GM18517 (cell line): ENCODE measurements around the gene KLF7.

ENCODE experiments used
- ATAC-seq: cut with Tn5 transposase; IDR thresholded peaks from one replicate; pipeline ENCODE4 v1.9.1; 2021; ENCODE audit warnings: mild to moderate bottlenecking, moderate library complexity; ENCODE audit not compliant: unreplicated experiment

The KLF7 gene

DNA sequence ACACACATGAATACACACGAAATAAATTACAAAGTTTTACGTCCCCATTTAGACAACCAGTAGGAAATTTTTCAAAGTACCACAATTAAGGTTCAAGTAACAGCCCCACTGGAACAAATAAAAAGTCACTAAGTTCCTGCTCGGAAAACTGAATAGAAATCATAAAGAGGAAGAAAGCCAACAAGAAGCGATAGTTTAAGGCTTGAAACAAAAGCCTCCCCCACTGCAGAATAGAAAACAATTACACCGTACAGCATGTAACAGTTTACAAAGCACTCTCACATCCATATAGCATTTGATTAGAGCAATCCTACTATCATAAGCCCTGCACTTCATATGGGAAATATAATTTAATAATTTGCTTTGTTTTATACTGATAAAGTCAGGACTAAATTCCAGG lies 15.5 kb downstream of the KLF7 start:
- no peak for ATAC-seq

DNA sequence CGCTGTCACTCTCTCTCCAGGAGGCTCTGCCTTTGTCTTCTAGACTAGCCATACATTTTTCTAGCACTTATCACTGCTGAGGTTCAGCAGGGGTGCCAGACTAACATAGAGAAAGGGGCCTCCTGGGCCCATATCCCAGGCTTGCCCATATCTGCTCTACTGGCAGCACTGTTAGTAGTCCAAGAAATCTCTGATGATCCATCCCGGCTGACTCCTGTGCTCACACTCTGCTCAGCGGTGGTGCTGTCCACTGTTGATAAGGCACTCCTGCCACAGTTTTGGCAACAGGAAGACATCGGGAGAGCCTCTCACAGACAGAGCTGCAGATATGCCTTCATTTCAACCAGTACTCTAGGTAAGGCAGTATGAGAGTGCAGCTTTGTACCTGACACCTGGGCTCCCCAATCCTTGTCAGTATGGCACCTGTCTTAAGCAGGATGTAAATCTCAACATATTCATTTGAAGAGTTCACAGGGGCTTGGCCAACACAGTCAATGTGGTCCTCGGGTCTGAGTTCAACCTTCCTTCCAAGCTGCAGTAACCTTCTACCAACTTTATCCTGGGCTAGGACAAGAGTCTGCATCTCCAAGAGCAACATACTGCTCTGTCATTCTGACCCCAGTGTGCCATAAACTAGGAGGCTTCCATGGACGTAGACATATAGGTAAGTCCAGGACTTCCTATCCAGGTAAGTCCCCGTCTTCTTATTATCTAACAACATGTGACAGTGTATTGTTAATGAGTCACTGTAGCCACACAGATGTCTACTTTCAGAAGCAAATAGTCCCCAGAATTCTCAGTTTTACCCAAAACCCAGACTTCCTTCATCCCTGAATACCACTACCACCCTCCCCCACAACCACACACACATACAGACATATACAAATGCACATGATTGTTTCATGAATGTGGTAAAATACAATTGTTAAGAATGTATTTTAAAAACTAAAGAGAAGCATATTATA lies 16.2 kb downstream of the KLF7 start:
- ATAC-seq = peak; percentile 76

DNA sequence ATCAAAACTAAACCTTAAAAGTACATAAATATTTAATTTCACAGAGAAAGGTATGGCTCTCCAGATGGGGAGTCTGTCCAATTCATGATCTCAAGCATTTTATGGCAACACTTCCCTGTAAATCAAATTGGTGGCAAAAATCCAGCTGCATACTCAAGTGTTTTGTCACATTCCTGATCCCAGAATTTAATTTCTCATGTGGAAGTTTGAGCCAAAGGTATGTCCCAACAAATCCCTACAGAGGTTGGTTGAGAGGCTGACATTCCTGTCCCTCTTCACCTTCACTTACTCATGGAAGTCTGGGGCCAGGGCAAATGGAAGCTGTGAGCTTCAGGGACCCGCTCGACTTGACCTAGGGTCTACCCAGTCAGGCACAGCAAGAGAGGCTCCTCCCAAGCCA lies 17.7 kb downstream of the KLF7 start:
- ATAC-seq = no peak

DNA sequence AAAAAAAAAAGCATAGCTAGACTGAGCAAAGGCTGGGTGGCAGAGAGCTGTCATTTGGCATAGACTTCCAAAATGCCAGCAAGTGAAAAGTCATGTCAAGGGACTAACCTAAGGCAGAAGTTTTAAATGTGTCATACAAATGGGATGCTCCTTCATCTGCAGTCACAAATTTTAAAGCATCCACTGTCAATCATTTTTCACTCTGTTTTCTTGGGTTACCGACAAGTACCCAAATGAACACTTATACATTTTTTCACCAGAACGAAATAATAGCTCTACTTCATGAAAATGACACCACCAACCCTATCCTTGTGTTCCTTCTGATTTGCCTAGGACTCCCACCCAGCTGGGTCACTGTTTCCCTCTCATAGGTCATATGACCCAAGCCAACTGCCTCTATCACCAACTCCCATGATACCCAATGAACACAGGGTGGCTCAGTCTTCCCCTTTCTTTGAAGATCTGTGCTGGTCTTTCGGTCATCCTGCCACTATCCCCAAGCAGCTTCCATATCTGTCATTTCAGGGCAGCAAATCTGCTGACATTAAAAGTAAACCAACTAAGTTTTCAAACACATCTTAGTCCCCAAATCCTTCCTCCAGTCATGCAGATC lies 21.5 kb downstream of the KLF7 start:
- ATAC-seq = no peak

DNA sequence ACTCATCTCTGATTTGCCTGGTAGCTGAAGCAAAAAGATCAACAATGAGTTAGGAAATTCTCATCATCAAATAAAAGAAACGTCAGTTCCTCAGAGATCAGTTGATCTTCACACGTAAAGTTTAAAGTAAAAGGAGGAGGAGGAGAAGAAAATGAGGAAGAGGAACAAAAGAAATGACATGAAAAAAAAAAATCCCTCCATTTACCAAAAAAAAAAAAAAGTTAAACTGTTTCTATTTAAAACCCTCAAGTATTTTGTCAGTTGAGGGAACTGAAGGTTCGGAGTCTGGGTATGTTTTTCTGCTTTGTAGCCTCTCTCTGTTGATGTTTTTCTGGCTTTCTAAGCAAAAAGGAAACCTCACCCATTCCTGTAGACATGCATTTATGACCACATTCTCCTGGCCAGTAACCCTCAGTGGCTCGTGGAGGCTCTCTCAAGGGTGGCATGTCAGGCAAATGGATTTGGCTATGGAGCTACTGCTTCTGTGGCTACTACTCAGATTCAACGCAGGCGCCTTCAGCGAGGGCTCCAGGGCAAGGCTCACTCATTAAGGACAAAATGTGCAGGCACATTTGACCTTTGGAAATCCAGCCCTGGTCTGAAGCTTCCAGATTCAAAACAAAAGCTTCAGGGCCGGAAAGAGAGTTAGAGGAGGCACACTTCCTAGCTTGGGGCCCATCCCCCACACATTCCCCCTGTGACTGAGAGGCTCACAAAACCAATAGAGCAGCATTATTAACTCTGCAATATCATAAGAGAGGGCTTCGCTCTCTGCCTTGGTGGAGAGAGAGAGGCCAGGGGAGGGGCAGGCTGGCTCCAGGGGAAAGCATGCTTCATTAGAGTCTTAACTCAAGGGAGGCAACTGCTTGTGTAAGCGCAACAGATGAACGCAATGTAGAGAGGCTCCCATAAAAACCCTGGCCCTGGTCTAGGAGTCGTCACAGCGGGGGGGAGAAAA lies 22.3 kb downstream of the KLF7 start:
- peak; percentile 48 for ATAC-seq

DNA sequence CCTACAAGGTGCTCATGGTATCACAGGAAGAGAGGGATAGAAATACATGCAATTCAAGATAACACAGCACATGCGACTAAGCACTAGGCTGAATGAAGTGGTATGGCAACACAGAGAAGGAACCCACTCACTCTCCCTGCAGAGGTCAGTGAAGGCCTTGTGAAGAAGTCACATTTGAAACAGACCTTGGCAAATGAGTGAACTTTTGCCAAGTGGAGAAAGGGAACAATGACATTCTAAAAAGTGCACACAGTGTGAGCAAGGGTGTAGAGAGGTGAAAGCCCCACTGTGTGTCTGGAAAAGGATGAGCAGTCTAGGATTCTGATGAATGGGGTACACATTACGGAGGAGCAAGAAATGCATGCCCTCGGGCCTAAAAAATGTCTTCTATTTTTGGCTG lies 23.3 kb downstream of the KLF7 start:
- ATAC-seq = peak; percentile 54

DNA sequence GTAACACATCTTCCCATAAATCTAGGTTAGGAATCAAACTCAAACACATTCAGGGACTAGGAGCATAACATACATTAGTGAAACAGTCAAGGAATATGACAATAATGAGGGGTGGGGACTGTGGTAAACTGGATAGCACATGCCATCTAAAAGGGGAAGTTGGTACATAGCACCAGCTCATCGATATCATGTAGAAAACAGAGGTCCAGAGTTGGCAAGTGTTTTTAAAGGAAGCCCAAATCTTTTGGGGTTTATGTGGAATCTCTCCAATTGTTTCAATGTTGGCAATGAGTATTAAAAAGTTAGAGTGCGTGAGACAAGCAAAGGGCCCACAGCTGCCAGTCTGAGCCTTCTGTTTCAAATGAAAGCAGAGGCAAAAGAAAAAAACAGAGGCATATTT lies 24.4 kb downstream of the KLF7 start:
- no peak for ATAC-seq

DNA sequence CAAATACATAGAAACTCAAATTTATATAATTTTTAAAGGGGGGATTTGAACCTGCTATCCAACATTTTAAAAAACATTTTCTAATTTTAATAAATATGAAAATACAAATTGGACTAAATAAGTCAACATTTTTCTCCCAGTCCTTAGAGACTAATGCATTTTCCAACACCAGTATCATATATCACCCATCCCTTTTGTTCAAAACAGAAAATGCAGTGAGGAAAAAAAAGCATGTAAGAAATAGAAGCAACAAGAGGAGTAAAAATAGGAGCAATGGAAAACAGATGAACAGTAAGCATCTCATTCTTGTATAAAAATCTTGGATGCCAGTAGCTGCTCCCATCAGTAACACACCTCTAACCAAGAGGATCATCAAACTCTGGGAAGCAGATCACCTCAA lies 25.5 kb downstream of the KLF7 start:
- ATAC-seq = no peak

DNA sequence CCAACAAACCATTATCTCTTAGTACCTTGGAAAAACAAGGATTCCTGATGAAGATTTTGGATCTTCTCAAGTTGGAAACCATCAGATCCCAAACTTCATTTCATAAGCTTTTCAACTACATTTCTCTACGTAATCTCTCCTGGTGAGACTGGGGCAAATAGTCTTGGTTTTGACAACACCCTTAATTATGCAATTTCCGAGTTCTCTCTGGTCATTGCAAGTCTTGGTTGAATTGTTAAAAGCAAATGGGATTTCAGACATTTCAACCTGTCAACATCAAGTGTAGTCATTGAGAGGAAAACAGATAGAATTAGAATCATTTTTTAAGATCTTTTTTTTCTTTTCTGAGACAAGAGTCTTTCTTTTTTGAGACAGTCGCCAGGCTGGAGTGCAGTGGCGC lies 26.2 kb downstream of the KLF7 start:
- no peak for ATAC-seq

DNA sequence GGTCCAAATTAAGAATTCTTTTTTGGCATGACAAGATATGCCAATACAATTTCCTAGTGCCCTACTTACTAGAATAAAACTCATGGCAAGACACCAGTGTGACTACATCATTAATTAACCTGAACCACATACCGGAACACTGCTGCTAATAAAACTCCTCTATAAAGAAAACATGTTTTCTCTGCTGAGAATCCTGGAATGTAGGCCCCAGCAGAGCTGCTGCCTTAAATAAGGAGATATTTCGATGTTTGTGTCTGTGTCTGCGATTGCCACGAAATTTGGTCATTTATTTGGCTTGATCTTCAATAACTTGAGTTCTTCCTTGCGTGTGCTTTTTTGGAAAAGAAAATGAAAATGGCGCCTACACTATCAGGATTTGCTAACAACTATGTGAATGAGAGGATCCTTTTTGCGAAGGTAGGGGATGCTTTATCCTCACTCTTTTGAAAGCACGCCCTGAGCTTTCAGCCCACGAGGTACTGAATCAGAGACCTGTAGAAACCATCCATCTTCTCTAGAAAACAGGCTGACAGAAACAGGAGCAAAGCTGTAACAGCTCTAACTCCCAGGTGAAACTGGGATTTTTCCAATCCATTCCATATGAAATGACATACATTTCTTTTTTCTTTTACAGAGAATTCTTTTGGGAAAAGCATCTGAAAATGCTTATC lies 27.0 kb downstream of the KLF7 start:
- ATAC-seq = no peak

DNA sequence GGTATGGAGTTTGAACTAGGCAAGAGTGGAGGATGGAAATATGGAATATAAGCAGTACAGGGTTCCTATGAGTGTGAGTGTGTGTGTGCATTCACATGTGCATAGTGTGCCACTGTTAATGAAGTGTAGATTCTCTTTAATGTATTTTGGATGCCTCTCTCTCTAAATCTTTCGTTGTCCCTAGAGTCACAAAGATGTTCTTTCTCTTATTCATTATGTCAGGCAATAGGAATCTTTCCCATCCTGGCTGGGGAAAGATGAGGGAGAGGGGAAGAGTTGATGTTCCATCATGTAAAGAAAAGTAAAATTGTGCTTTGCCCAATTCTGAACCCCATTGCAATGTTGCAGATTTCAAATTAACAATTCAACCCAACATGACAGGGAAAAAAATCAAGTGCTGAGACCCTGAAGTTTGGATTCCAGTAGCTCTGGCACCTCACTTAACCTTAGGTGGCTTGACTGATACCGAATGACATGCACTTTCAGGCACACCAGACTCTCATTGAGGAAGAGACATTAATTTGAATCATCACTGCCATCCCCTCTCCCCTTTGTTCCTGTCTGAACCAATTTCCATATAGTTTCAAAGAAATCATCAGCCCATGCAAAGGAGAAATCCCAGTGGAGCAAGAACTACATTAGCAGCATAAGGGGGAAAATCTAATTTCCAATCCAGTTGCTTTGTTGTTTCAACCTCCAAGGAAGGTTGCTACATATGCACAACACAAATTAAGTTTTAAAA lies 28.0 kb downstream of the KLF7 start:
- ATAC-seq = no peak

DNA sequence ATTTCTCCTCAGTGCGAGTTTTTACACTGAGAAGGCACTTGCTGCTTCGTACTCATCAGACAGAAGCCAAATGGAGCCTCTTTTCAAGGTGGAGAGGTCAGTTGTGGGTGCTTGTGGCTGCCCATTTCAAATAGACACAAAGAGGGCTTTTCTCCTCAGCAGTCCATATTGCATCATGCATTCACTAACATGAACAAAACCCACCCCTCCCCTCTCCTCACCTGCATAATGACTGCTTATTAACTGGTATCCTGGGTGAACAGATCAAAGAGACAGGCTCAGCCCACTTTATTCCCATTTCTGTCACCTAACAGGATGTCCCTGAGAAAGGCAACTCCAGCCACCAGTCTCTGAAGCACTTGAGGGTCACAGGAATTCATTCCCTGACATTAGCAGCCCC lies 28.9 kb downstream of the KLF7 start:
- ATAC-seq = no peak

DNA sequence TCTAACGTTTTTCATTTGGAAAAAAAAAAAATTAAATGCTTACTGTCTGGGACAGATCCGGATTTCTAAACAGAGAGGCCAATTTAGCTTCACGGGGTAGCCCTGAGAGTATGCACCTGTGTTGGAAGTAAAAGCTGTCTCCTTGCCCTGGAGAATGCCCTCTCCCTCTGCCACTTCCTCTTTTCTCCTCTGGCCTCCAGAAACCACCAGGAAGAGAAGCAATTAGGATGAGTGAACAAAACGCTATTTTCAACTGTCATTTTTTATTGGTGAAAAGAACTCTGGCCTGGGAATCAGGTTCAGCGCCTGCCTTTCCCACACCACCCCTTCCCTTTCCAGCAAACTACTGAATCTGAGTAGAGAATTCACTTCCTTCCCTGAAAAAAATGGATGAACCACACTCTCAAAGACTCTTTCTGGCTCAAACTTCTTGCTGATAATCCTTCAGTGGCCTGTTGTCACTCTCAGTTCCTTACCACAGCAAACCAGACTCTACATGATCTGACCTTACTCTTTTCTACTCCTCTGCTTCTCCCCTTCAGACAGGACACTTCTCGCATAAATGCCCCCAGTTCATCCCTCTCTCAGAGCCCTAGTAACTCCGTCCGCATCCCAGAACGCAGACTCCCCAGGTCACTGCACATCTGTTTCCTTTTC lies 29.8 kb downstream of the KLF7 start:
- no peak for ATAC-seq

DNA sequence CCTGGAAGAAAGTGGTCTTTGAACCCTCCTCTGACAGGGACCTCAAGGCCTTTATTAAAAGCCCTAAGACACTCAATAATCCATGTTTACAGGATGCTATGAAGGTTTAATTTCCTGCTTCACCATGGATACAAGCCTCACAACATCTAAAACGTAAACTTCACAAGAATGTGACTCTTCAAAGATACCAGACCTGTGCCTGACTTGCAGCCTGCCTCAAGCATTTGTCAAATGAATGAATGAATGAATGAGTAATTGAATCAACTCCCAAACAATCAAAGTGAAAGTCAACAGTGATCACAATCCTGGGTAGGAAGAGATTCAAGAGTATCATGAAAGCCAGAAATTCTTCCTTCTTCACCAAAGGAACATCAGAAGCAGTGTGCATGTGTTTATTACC lies 30.4 kb downstream of the KLF7 start:
- no peak for ATAC-seq

DNA sequence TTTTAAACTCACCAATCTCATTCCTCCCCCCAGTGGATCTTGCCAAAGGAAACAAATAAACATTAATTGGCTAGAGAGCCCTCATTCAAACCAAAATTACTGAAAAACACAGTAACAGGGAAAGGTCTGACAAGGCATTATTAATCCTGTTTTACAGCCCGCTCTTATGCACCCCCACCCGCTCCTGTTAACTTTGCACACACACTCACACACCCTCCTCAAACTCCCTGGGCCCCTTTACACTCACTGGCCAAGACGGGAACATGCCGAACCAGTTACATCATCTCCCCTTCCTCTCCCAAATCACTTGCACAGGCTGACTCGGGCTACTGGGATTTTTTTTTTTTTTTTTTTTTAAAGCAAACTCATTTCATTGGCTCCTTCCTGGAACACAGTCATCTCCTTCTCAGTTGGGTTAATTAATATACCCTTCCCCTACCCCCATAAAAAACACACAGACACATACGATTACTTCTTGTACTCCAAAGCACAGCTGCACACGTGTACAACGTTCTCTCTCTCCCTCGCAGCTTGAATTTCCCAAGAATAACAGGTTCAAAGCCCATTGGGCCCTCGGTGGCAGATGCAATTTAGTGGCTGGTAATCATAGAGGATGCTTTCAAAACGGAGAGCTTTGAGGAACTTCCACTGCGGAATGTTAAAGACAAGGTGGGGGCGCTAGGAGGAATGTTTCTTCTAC lies 31.8 kb downstream of the KLF7 start:
- ATAC-seq = no peak

DNA sequence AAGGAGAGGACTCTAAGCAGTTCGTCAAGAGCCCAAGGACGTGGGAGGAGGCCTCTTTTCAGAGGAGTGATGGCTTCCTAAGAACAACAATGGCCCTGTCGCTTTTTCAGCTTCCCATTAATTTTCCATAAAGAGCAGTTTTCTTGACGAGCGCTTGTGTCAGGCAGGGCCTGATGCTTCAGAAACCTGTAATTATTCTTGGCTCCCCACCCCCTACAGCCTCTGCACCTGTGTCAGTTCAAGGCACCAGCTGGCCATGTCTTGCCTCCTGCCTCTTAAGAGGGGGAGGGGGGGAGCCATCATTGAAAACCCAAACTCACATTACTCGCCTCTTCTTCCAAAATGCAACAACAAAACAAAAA lies 32.3 kb downstream of the KLF7 start:
- no peak for ATAC-seq

DNA sequence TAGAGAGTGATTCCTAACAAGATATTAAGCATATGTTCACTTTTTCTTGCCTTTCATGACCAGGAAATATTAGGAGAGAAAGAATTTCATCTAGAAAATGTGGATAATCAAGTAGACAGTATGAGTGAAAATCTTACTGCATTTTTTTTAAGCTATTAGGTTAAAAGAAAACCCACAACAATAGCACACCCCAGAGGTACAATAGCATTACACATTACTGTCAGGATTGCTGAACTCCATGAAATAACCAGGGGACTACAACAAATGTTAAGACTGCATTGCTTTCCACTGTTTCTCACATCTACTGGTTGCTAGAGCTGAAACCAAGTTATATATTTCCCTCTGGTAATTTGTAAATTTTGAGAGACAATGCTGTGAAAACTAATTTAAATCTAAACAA lies 33.7 kb downstream of the KLF7 start:
- ATAC-seq = no peak

DNA sequence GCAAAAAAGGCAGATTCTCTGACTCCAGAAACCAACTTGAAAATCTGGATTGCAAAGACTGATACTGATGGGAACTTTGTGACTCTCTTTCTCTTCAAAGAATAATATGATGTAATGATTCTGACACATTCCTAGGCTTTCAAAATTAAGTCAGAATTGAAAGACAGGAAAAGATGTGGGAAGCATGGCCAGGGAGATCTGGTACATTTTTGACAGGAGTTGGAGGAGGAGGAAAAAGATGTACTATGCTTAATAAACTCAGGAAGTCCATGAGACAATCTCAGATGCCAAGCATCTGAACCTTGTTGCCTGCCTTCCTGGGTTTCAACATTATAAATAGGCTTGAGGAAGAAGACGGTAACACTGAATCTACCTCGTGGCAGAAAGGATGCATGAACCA lies 34.2 kb downstream of the KLF7 start:
- ATAC-seq = no peak

DNA sequence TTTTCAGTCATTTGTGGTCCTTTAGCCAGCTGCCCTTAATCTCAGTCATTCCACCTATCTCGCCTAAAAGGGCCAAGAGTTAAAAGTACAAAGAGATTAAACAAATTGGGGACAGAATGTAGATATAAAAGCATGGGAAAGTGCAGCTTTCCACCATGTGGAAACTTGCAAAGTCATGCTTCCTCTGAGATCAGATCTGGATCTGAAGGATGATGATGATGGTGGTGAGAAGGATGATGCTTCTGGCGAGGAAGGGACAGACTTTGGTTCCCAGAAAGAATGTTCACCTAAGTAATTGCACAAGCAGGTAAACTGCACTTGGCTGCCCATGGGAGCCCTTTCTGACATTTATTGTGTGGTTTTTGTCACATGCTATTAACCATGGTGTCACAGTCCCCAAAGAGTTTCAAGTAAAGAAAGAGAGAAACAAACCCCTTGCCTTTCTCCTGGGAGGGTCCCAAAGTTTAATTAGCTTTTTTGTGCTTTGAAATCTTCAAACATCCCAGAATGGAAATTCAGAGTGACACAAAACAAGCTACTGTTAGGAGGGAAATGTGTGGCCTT lies 34.7 kb downstream of the KLF7 start:
- no peak for ATAC-seq
